Measurements from ENCODE around the gene SMPDL3B. TPM values are rescaled to one million over a fixed set of nuclear protein-coding genes. Genes with fewer than 3 reads are reported as not detected.

Gene SMPDL3B
- total RNA-seq, 4 donors from 2014 or later = 0.29 TPM; not detected in 3

GRCh38 chr1:27967884-27968466 lies 33.2 kb downstream of the SMPDL3B start:
- Histone ChIP-seq H3K4me1 (peaks cover 0 to 30% of the 10 kb centered on the region in 2 donors), H3K27ac (peak overlapping the region in 3 of 4 donors; percentile 25 to 43 (median 26)), H3K9me3 (no peaks in the 10 kb centered on the region), H3K27me3 (no peaks in the 10 kb centered on the region), H3K4me3 (no peak overlapping the region), H3K36me3 (peaks cover 0 to 20% of the 10 kb centered on the region in 2 donors)
- intact Hi-C loops (cut with DNase I; ENCODE audit: low total_unique reads) (no loop called here), in situ Hi-C loops (cut with MboI; ENCODE audit: low sequenced_read_pairs in 4 of 4) (no loop called here)
- TF ChIP-seq POLR2A (IDR thresholded peaks at IDR 0.05) (no peak), CTCF (IDR thresholded peaks at IDR 0.05 in 4 of 5, conservative IDR thresholded peaks at IDR 0.05 in 1 of 5) (no peak)
- ATAC-seq (no peak), DNase-seq (no peak)

- Histone ChIP-seq H3K27ac (peak overlapping the region in 3 of 4 donors; percentile 25 to 43 (median 26)), H3K4me3 (no peak overlapping the region), H3K27me3 (no peaks in the 10 kb centered on the region), H3K36me3 (peaks cover 0 to 26% of the 10 kb centered on the region in 2 donors), H3K4me1 (peaks cover 0 to 30% of the 10 kb centered on the region in 2 donors), H3K9me3 (no peaks in the 10 kb centered on the region)
- intact Hi-C loops (cut with DNase I; ENCODE audit: low total_unique reads) (no loop called here), in situ Hi-C loops (cut with MboI; ENCODE audit: low sequenced_read_pairs in 4 of 4) (no loop called here)
- ATAC-seq (peak; percentile 63 to 73), DNase-seq (peak; percentile 13 to 33)
- TF ChIP-seq POLR2A (IDR thresholded peaks at IDR 0.05) (no peak), CTCF (IDR thresholded peaks at IDR 0.05 in 4 of 5, conservative IDR thresholded peaks at IDR 0.05 in 1 of 5) (no peak)
Measured at GRCh38 chr1:27968692-27969091, 33.9 kb downstream of the SMPDL3B start.

- ATAC-seq (peak; percentile 67 to 70), DNase-seq (peak; percentile 29 to 62)
- Histone ChIP-seq H3K9me3 (no peaks in the 10 kb centered on the region), H3K36me3 (peaks cover 0 to 28% of the 10 kb centered on the region in 2 donors), H3K27me3 (no peaks in the 10 kb centered on the region), H3K4me3 (no peak overlapping the region), H3K27ac (peak overlapping the region in 3 of 4 donors; percentile 52 to 73 (median 63)), H3K4me1 (peaks cover 0 to 30% of the 10 kb centered on the region in 2 donors)
- TF ChIP-seq POLR2A (IDR thresholded peaks at IDR 0.05) (no peak), CTCF (IDR thresholded peaks at IDR 0.05 in 4 of 5, conservative IDR thresholded peaks at IDR 0.05 in 1 of 5) (no peak)
- in situ Hi-C loops (cut with MboI; ENCODE audit: low sequenced_read_pairs in 4 of 4) (loop anchor here in 1 of 4 donors (5.0 kb wide), 1 partner anchor 108 kb away; no protein-coding TSS in a partner anchor), intact Hi-C loops (cut with DNase I; ENCODE audit: low total_unique reads) (no loop called here)
Measured at GRCh38 chr1:27970401-27970800, 35.6 kb downstream of the SMPDL3B start.

GRCh38 chr1:27971674-27972073 lies 36.9 kb downstream of the SMPDL3B start:
- Histone ChIP-seq H3K4me1 (peaks cover 0 to 30% of the 10 kb centered on the region in 2 donors), H3K27me3 (no peaks in the 10 kb centered on the region), H3K9me3 (no peaks in the 10 kb centered on the region), H3K4me3 (no peak overlapping the region), H3K36me3 (peaks cover 0 to 34% of the 10 kb centered on the region in 2 donors), H3K27ac (peak overlapping the region in 2 of 4 donors; percentile 63 to 73)
- intact Hi-C loops (cut with DNase I; ENCODE audit: low total_unique reads) (no loop called here), in situ Hi-C loops (cut with MboI; ENCODE audit: low sequenced_read_pairs in 4 of 4) (loop anchor here in 1 of 4 donors (5.0 kb wide), 1 partner anchor 109 kb away; no protein-coding TSS in a partner anchor)
- DNase-seq (no peak), ATAC-seq (peak; percentile 19 to 59)
- no peak for TF ChIP-seq CTCF (IDR thresholded peaks at IDR 0.05 in 4 of 5, conservative IDR thresholded peaks at IDR 0.05 in 1 of 5)
- TF ChIP-seq POLR2A (IDR thresholded peaks at IDR 0.05) = no peak
